ENCODE results near the gene GOLGA1.
"Not testable (repeated sequence)": the region's sequence is repeated elsewhere in the genome, so short reads cannot be mapped to it uniquely, and the experiment has no call there.

Gene GOLGA1

DNA sequence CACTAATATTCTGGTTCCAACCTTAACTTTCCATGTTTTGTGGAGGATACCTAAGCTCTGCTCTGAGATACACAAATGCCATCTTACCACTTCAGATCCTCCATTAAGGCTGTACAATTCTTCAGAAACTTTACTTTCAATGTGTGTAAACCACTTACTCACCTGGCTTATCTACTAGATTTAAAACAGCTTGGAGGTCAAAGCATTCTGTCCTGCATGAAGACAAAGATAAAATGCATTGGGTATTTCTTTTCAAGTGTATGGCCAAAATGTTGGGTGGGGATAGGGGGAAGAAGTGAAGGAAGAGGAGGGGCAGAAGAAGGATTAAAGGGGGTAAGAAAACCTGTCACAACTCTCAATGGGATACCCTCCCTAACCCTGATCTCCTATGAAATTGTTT lies 939 bp downstream of the GOLGA1 start:
- Histone ChIP-seq H3K9ac (ENCODE audit: low read depth in 1 of 2, low read length in 2 of 2) (peak overlapping the region; percentile 86 to 99), H3K27ac (ENCODE audit: low read depth in 2 of 2, low read length in 2 of 2) (peak overlapping the region; percentile 98 to 99), H3K4me1 (ENCODE audit: control insufficient read depth in 2 of 2, insufficient read depth in 2 of 2, low read length in 2 of 2) (peaks cover 4 to 8% of the 10 kb centered on the region in 2 donors), H3K4me3 (ENCODE audit: low read length in 2 of 2) (peak overlapping the region; percentile 95 to 99), H3K9me3 (ENCODE audit: control insufficient read depth in 2 of 2, low read length in 2 of 2) (no peaks in the 10 kb centered on the region), H3K27me3 (ENCODE audit: control insufficient read depth in 2 of 2, insufficient read depth in 2 of 2, low read length in 2 of 2) (no peaks in the 10 kb centered on the region), H3K36me3 (ENCODE audit: control insufficient read depth in 2 of 2, insufficient read depth in 2 of 2, low read length in 2 of 2) (peaks cover 8 to 15% of the 10 kb centered on the region in 2 donors)

DNA sequence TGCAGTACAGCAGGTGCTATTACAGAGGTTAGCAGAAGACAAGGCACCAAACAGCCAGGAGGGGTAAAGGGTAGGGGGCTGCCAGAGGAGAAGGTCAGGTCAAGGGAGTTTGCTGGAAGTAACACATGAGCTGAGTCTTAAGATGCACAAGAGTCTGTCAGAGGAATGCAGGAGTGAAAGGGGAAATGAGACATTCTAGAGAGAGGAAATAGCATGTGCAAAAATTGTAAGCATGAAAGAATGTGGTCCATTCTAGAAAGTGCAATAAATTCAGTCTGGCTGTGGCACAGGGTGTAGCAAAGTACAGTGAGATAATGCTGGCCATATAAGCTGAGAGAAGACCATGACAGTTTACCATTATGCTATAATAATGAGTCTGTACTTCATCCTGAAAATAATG lies 6.6 kb downstream of the GOLGA1 start:
- Histone ChIP-seq H3K27ac (ENCODE audit: low read depth in 2 of 2, low read length in 2 of 2) (no peak overlapping the region), H3K9me3 (ENCODE audit: control insufficient read depth in 2 of 2, low read length in 2 of 2) (no peaks in the 10 kb centered on the region), H3K9ac (ENCODE audit: low read depth in 1 of 2, low read length in 2 of 2) (no peak overlapping the region), H3K4me3 (ENCODE audit: low read length in 2 of 2) (no peak overlapping the region), H3K27me3 (ENCODE audit: control insufficient read depth in 2 of 2, insufficient read depth in 2 of 2, low read length in 2 of 2) (no peaks in the 10 kb centered on the region), H3K36me3 (ENCODE audit: control insufficient read depth in 2 of 2, insufficient read depth in 2 of 2, low read length in 2 of 2) (peaks cover 42 to 57% of the 10 kb centered on the region in 2 donors), H3K4me1 (ENCODE audit: control insufficient read depth in 2 of 2, insufficient read depth in 2 of 2, low read length in 2 of 2) (peaks cover 0 to 5% of the 10 kb centered on the region in 2 donors)

DNA sequence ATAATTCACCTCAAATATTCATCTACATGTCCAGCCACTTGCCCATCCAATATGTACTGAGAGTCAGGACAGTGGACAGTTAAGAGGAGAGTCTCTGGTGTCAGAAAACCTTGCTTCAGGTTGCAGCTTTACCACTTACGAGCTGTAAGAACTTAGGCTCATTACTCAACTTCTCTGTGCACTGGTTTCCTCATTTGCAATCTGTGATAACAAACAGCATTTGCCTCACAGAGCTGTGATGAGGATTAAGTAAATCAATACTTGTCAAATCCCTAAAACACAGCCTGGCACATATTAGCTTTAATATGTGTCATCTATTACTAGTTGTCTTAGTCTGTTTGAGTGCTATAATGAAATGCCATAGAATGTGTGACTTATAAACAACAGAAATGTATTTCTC lies 8.6 kb downstream of the GOLGA1 start:
- Histone ChIP-seq H3K9ac (ENCODE audit: low read depth in 1 of 2, low read length in 2 of 2) (no peak overlapping the region), H3K27ac (ENCODE audit: low read depth in 2 of 2, low read length in 2 of 2) (no peak overlapping the region), H3K27me3 (ENCODE audit: control insufficient read depth in 2 of 2, insufficient read depth in 2 of 2, low read length in 2 of 2) (no peaks in the 10 kb centered on the region), H3K4me1 (ENCODE audit: control insufficient read depth in 2 of 2, insufficient read depth in 2 of 2, low read length in 2 of 2) (peaks cover 0 to 5% of the 10 kb centered on the region in 2 donors), H3K9me3 (ENCODE audit: control insufficient read depth in 2 of 2, low read length in 2 of 2) (no peaks in the 10 kb centered on the region), H3K36me3 (ENCODE audit: control insufficient read depth in 2 of 2, insufficient read depth in 2 of 2, low read length in 2 of 2) (peaks cover 52 to 69% of the 10 kb centered on the region in 2 donors), H3K4me3 (ENCODE audit: low read length in 2 of 2) (no peak overlapping the region)

DNA sequence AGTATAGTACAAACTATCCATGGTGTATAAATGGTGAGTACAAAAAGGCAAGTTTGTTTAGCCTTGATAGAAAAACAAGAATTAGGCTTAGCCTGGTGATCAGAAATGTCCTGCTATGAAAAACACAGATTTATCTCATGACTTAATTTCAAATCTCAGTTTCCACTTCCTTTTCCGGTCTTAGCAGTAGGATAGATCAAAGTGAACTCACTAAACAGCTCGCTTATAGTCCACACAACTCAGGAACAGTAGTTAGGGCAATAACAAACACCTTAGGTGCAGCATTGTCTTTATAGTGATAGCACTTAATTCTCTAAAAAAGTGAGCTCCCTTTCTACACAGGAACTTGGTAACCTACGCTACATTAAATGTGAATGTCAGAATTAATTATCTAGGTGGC lies 11.4 kb downstream of the GOLGA1 start:
- Histone ChIP-seq H3K9ac (ENCODE audit: low read depth in 1 of 2, low read length in 2 of 2) (no peak overlapping the region), H3K36me3 (ENCODE audit: control insufficient read depth in 2 of 2, insufficient read depth in 2 of 2, low read length in 2 of 2) (peaks cover 49 to 63% of the 10 kb centered on the region in 2 donors), H3K9me3 (ENCODE audit: control insufficient read depth in 2 of 2, low read length in 2 of 2) (no peaks in the 10 kb centered on the region), H3K4me1 (ENCODE audit: control insufficient read depth in 2 of 2, insufficient read depth in 2 of 2, low read length in 2 of 2) (peaks cover 0 to 2% of the 10 kb centered on the region in 2 donors), H3K4me3 (ENCODE audit: low read length in 2 of 2) (no peak overlapping the region), H3K27me3 (ENCODE audit: control insufficient read depth in 2 of 2, insufficient read depth in 2 of 2, low read length in 2 of 2) (no peaks in the 10 kb centered on the region), H3K27ac (ENCODE audit: low read depth in 2 of 2, low read length in 2 of 2) (no peak overlapping the region)

DNA sequence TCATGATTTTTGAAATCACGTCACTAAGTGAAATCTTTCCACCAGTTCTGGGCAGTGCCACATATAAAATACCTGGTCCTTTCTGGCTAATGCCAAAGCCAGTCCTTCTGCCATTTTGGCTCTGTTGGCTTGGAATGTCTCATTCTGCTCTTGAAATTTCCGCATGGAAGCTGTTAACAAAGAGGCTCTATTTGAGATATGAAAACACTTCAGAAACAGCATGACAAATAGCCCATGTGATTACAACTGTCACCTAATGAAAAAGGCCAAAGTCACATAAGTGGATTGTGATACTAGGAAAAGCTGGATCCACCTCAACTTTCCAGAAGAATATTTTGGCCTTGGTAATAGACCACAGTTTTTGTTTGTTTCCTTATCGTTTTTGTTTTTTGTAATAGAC lies 12.8 kb downstream of the GOLGA1 start:
- H3K4me3 ChIP-seq (ENCODE audit: low read length in 2 of 2): no peak overlapping the region
- peaks cover 48 to 53% of the 10 kb centered on the region in 2 donors for H3K36me3 ChIP-seq (ENCODE audit: control insufficient read depth in 2 of 2, insufficient read depth in 2 of 2, low read length in 2 of 2)
- no peaks in the 10 kb centered on the region for H3K4me1 ChIP-seq (ENCODE audit: control insufficient read depth in 2 of 2, insufficient read depth in 2 of 2, low read length in 2 of 2)
- no peaks in the 10 kb centered on the region for H3K27me3 ChIP-seq (ENCODE audit: control insufficient read depth in 2 of 2, insufficient read depth in 2 of 2, low read length in 2 of 2)
- H3K9me3 ChIP-seq (ENCODE audit: control insufficient read depth in 2 of 2, low read length in 2 of 2): no peaks in the 10 kb centered on the region
- no peak overlapping the region for H3K9ac ChIP-seq (ENCODE audit: low read depth in 1 of 2, low read length in 2 of 2)
- no peak overlapping the region for H3K27ac ChIP-seq (ENCODE audit: low read depth in 2 of 2, low read length in 2 of 2)

DNA sequence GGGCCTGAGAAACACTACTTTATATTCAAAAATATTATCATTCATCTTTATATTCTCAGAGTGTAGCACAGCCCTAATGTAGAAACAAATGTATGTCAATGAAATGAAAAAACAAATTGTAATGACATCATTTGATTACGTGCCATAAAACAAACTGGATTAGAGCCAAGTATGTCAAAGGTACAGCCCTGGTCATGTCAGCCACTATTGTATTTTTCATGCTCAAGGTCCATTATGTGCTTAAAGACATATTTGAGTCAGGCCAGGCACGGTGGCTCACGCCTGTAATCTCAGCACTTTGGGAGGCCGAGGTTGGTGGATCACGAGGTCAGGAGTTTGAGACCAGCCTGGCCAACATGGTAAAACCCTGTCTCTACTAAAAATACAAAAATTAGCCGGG lies 20.5 kb downstream of the GOLGA1 start:
- not testable (repeated sequence) for H3K27ac ChIP-seq (ENCODE audit: low read depth in 2 of 2, low read length in 2 of 2); H3K4me1 ChIP-seq (ENCODE audit: control insufficient read depth in 2 of 2, insufficient read depth in 2 of 2, low read length in 2 of 2); H3K27me3 ChIP-seq (ENCODE audit: control insufficient read depth in 2 of 2, insufficient read depth in 2 of 2, low read length in 2 of 2); H3K9ac ChIP-seq (ENCODE audit: low read depth in 1 of 2, low read length in 2 of 2); H3K9me3 ChIP-seq (ENCODE audit: control insufficient read depth in 2 of 2, low read length in 2 of 2); H3K4me3 ChIP-seq (ENCODE audit: low read length in 2 of 2)
- H3K36me3 ChIP-seq (ENCODE audit: control insufficient read depth in 2 of 2, insufficient read depth in 2 of 2, low read length in 2 of 2): peaks cover 20 to 33% of the 10 kb centered on the region in 2 donors

DNA sequence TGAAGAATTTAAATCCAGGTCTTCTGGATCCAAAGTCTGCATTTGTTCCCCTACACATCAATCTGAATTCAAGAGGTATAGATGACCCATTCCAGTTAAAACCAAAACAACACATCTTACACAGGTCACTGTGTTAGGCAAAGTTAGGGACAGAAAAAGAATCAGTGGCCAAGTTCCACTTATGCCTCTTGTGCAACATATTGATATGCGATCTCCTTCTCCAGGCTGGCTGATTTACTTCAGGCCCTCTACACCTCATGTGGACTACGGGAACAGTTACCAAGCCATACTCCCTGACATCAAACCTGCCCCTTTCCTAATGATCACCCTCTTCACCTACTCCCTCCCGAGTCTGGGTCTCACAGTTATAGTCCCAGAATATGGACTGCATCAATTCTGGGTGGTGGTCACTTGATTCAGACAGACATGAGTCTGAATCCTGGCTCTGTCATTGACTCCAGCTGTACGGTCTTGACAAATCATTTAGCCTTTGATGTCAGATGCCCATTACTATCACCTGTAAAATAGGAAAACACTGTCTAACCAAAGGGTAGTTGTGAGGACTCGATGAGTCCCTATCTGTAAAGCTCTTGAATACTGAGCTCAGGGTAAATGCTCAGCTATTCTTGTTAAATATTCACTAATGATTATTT lies 26.0 kb downstream of the GOLGA1 start:
- H3K9ac ChIP-seq (ENCODE audit: low read depth in 1 of 2, low read length in 2 of 2): no peak overlapping the region
- H3K36me3 ChIP-seq (ENCODE audit: control insufficient read depth in 2 of 2, insufficient read depth in 2 of 2, low read length in 2 of 2): peaks cover 41 to 52% of the 10 kb centered on the region in 2 donors
- no peak overlapping the region for H3K27ac ChIP-seq (ENCODE audit: low read depth in 2 of 2, low read length in 2 of 2)
- no peaks in the 10 kb centered on the region for H3K4me1 ChIP-seq (ENCODE audit: control insufficient read depth in 2 of 2, insufficient read depth in 2 of 2, low read length in 2 of 2)
- H3K27me3 ChIP-seq (ENCODE audit: control insufficient read depth in 2 of 2, insufficient read depth in 2 of 2, low read length in 2 of 2): no peaks in the 10 kb centered on the region
- H3K9me3 ChIP-seq (ENCODE audit: control insufficient read depth in 2 of 2, low read length in 2 of 2): no peaks in the 10 kb centered on the region
- no peak overlapping the region for H3K4me3 ChIP-seq (ENCODE audit: low read length in 2 of 2)

DNA sequence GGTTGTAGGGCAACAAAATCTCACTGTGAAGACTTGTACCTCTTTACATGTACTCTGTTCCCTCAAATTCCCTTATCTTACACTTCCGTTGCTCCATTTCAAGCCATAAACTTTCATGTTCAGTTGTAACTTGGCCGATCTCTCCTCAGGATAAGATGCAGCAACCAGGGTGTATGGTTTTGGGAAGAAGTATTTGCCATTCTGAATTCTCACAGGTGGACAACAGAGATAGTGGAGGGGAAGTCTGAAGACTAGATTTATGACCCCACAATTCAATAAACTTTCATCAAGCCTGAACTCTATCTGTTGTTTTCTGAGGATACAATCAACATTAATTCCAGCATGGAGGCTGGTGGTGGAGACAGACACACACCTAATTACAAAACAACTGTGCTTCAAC lies 27.5 kb downstream of the GOLGA1 start:
- no peak overlapping the region for H3K27ac ChIP-seq (ENCODE audit: low read depth in 2 of 2, low read length in 2 of 2)
- H3K27me3 ChIP-seq (ENCODE audit: control insufficient read depth in 2 of 2, insufficient read depth in 2 of 2, low read length in 2 of 2): no peaks in the 10 kb centered on the region
- H3K4me3 ChIP-seq (ENCODE audit: low read length in 2 of 2): no peak overlapping the region
- H3K9ac ChIP-seq (ENCODE audit: low read depth in 1 of 2, low read length in 2 of 2): no peak overlapping the region
- H3K9me3 ChIP-seq (ENCODE audit: control insufficient read depth in 2 of 2, low read length in 2 of 2): no peaks in the 10 kb centered on the region
- H3K4me1 ChIP-seq (ENCODE audit: control insufficient read depth in 2 of 2, insufficient read depth in 2 of 2, low read length in 2 of 2): no peaks in the 10 kb centered on the region
- peaks cover 35 to 40% of the 10 kb centered on the region in 2 donors for H3K36me3 ChIP-seq (ENCODE audit: control insufficient read depth in 2 of 2, insufficient read depth in 2 of 2, low read length in 2 of 2)

DNA sequence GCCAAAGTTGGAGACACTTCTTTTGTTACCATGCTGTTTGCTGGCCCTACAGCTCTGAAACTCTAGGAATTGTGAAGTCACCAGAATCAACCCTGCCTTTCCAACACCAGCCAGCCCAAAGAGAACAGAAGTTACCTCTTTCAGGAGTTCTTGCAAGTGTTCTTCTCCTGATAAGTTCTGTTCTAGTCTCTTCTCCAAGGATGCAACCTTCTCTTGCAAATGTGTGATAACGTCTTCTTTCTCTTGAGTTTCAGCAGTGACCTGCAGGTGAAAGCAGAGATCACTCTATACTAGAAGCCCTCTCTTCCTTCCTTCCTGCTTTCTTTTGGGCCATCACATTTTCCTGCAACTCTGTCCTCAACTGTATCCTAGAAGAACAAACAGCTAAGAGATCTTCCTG lies 29.1 kb downstream of the GOLGA1 start:
- no peak overlapping the region for H3K27ac ChIP-seq (ENCODE audit: low read depth in 2 of 2, low read length in 2 of 2)
- no peaks in the 10 kb centered on the region for H3K4me1 ChIP-seq (ENCODE audit: control insufficient read depth in 2 of 2, insufficient read depth in 2 of 2, low read length in 2 of 2)
- H3K4me3 ChIP-seq (ENCODE audit: low read length in 2 of 2): no peak overlapping the region
- H3K9me3 ChIP-seq (ENCODE audit: control insufficient read depth in 2 of 2, low read length in 2 of 2): no peaks in the 10 kb centered on the region
- peaks cover 37 to 50% of the 10 kb centered on the region in 2 donors for H3K36me3 ChIP-seq (ENCODE audit: control insufficient read depth in 2 of 2, insufficient read depth in 2 of 2, low read length in 2 of 2)
- no peaks in the 10 kb centered on the region for H3K27me3 ChIP-seq (ENCODE audit: control insufficient read depth in 2 of 2, insufficient read depth in 2 of 2, low read length in 2 of 2)
- H3K9ac ChIP-seq (ENCODE audit: low read depth in 1 of 2, low read length in 2 of 2): no peak overlapping the region

DNA sequence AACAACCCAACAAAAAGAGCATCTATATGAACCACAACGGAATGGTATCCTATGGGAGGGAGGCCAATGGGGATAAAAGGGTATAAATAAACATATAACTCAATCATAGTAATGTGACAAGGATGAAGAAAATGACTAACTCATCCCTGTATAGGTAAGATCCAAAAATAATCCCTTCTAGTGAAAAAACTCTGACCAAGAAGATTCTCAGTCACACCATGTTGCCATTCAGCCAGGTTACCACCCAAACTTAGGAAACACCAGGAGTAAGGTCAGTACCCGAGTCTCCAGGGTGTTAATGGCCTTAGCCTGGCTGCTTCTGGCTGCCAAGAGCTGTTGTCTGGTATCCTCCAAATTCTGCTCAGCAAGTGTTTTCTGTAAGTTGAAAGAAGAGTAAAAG lies 32.8 kb downstream of the GOLGA1 start:
- no peaks in the 10 kb centered on the region for H3K4me1 ChIP-seq (ENCODE audit: control insufficient read depth in 2 of 2, insufficient read depth in 2 of 2, low read length in 2 of 2)
- H3K27me3 ChIP-seq (ENCODE audit: control insufficient read depth in 2 of 2, insufficient read depth in 2 of 2, low read length in 2 of 2): no peaks in the 10 kb centered on the region
- peaks cover 23 to 39% of the 10 kb centered on the region in 2 donors for H3K36me3 ChIP-seq (ENCODE audit: control insufficient read depth in 2 of 2, insufficient read depth in 2 of 2, low read length in 2 of 2)
- no peak overlapping the region for H3K27ac ChIP-seq (ENCODE audit: low read depth in 2 of 2, low read length in 2 of 2)
- H3K9ac ChIP-seq (ENCODE audit: low read depth in 1 of 2, low read length in 2 of 2): no peak overlapping the region
- H3K9me3 ChIP-seq (ENCODE audit: control insufficient read depth in 2 of 2, low read length in 2 of 2): no peaks in the 10 kb centered on the region
- H3K4me3 ChIP-seq (ENCODE audit: low read length in 2 of 2): no peak overlapping the region
